Measurements from ENCODE around the gene KCTD1.
"Not testable (repeated sequence)": the region's sequence is repeated elsewhere in the genome, so short reads cannot be mapped to it uniquely, and the experiment has no call there.

KCTD1 gene

GRCh38 chr18:26455639-26456038, 92.7 kb downstream of the KCTD1 start:
- no peak for DNase-seq

DNA sequence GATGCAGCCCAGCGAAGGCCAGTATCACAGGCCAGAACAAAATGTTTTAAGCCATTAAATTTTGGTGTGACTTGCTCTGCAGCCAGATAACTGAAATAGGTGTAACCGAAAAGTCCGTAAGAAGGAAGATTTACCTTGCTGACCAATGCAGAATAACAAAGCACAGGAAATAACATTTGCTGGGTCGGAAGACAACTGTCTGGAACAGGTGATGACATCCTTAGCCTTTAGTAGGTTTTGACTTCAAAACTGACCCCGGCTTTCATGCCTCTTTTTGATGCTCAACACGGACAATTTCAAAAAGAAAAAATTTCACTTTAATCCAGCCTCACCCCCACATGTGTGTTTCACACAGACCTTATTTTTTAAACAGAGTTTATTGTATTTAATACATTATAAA, 93.7 kb downstream of the KCTD1 start:
- no peak for DNase-seq

- no peak for DNase-seq
Measured at GRCh38 chr18:26454192-26454591, 94.2 kb downstream of the KCTD1 start.

DNA sequence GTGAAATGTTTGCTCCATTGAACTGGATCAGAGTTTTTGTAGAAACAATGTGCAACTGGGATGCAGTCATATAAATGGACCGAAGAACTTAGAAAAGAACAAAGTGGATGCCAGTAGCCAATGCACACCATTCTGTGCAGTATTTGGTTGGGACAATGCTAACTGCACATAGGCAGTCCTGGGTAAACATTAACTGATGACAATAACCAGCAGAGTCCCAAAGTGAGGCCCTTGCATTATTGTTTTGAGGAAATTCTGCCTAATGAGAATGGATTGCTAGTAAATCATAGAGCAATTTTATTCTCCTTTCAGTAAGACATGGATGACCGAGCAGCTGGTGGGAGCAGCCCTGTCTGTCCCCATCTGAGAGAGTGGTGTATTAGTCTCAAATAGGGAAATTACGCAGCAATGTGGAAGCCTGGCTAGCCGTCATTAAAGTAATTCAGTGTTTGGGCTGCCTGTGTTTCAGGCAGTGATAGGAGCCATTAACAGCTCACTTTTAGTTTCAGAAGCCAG, 94.9 kb downstream of the KCTD1 start:
- no peak for DNase-seq

- DNase-seq: no peak
Measured at GRCh38 chr18:26450989-26451682, 97.2 kb downstream of the KCTD1 start.

DNA sequence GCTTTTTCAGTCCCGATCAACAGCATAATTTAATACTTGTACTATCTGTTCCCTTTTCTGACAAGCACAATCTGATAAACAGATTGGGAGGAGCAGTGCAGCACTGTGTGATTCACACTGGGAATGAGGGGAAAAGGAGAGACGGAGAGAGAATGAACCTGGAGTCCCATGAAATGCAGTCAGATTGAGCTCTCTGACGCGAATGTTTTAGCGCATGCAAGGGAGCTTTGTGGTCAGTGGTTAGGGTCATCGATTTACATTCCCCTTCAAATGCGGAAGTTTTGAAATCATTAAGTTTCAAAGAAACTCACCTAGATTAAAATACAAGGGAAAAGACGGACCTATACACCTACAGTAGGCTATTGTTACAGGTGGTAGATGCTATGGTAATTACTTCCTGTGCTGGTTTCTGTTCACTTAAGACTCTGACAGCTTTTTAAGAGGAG, 99.6 kb downstream of the KCTD1 start:
- DNase-seq: no peak

DNA sequence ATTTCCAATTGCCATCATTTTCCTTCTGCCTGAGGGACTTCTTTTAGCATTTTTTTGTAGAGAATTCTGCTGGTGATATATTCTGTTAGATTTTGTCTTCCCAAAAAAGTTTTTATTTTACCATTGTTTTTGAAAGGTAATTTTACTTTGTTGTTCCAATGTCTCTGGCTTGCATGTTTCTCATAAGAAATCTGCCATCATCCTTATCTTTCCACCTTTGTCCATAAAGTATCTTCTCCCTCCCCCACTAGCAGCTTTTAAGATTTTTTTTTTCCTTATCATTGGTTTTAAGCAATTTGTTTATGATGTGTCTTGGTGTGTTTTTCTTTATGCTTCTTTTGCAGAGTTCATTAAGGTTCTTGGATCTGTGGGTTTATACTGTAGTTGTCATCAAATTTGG, 104.5 kb downstream of the KCTD1 start:
- DNase-seq: no peak

- no peak for DNase-seq
Measured at GRCh38 chr18:26442126-26442525, 106.2 kb downstream of the KCTD1 start.

GRCh38 chr18:26440644-26441043, 107.7 kb downstream of the KCTD1 start:
- DNase-seq: no peak

GRCh38 chr18:26439537-26439936, 108.8 kb downstream of the KCTD1 start:
- DNase-seq: no peak

GRCh38 chr18:26438980-26439379, 109.4 kb downstream of the KCTD1 start:
- DNase-seq: no peak

DNA sequence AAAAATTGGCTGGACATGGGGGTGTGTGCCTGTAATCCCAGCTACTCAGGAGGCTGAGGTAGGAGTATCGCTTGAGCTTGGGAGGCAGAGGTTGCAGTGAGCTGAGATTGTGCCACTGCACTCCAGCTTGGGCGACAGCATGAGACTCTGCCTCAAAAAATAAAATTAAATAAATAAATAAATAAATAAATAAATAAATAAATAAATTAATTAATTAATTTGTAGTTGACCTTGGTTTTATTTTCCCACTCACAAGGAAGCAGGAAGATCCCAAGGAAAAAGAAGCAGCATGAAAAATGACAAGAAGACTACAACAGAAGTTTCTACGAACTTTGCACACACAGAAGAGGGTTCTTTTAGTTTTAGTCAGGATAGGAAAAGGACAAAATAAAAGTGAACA, 110.7 kb downstream of the KCTD1 start:
- not testable (repeated sequence) for DNase-seq

DNA sequence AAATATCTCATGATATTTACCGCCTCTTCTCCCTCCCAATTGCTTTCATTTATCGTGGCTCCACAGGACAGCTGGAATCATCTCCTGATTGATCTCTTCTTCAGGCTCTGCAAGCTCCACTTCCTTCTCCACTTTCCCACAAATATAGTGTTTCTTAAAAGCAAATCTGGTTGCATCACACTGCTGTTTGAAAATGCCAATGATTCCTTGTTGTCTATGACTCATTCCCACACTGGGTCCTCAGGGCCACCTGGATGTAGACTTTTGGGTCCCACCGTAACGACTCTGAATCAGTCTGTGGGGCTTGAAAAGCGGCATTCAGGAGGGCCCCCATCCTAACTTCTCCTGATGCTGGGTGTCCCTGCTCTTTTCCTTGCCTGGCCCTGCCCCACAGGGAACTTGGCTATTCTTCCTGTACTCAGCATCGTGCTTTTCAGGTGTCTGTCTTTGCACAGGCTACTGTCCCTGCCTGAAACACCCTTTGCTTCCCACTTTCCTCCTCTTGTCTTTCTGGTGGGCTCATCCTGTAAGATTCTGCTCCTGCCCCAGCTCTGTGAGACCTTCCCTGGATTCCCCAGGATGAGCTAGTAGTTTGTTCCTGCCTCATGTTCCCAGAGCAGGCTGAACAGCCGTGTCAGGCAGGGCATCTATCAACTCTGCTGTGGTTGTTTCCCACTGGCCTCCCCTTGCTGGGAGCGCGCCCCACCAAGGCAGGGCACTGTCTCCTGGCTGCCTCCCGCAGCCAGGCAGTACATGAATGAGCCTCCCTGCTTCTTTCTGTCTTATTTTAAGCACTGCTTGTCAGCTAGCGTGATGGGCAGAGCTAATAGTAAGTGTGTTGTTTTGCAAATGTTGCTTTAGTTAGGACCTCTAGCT, 111.9 kb downstream of the KCTD1 start:
- DNase-seq: no peak

- DNase-seq: no peak
Measured at GRCh38 chr18:26435415-26436095, 112.8 kb downstream of the KCTD1 start.

DNA sequence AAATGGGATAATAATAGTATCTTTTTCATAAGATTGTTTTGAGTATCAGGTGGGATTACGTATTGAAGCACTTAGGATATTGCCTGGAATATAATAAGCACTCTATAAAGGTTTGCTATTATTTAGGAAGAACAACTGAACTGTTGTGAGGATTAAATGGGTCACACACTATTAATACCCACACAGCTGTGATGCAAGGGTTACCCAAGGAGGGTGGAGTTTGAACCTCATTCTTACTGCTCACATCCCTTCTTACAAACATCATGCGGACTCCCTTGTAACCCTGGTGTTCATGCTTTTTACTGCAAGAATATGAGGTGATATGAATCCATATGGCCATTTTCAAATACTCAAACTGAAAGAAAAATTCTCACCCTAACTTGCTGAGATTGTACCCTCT, 113.5 kb downstream of the KCTD1 start:
- DNase-seq: no peak

- no peak for DNase-seq
Measured at GRCh38 chr18:26432651-26433424, 115.5 kb downstream of the KCTD1 start.

DNA sequence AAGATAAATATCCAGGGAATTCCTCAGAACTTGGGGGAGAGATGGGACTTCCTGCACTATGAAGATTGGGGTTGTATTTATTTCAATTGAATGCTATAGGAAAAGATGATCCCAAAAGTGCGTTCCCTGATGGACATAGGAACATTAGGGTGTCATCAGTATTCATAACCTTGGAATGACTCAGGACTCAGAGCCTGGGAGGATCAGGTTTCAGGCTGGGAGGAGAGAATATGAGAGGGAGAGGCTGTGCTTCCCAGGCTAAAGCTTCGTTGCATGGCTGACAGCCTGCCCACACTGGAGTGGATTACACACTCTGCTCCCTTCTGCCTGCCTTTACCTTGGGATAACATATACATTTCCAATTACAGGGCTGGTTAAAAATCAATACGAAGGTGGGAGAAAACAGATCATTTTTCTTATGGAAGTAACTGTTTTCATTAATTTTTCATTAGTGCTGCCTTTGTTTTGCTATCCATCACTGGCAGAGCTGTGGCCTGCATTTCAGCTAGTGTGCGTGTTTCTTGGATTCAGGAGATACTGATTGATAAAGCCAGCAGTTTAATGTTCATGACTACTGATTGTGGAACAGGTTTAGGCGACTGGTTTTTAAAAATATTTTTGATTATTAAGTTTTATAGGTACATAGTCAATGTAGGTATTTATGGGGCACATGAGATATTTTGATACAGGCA, 118.7 kb downstream of the KCTD1 start:
- DNase-seq: peak; percentile 36

- DNase-seq: no peak
Measured at GRCh38 chr18:26425148-26425531, 123.2 kb downstream of the KCTD1 start.

GRCh38 chr18:26424428-26425147, 123.8 kb downstream of the KCTD1 start:
- DNase-seq: no peak

DNA sequence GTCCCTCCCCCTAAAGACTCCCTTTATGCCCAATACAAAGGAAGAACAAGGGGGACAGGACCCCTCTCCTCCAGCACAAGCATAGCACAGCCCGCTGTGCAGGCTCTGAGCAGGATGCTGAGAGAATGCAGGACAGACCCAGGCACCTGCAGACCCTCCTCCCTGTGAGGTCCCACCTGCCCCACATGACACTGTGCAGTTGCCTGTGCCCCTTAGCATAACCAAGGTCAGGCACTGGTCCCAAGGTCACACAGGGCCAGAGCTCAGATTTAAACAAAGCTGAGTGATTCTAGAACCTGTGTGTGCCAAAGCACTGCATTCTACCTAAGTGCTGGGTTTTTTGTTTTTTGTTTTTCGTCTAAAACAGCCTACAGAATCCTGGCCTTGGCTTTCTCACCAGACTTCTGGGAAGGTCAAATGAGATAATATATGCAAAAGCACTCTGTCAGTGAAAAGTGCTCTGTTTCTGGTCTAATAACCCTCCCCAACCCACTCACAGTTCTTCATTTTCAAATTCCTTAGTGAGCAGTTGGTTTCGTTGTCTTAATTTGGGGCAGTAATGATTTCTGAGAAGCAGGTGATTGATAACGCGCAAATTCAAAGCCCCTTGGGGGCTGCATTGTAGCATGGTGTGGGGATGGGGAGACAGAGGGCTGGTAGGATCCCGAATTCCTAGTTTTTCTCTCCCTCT, 125.7 kb downstream of the KCTD1 start:
- no peak for DNase-seq

- no peak for DNase-seq
Measured at GRCh38 chr18:26421931-26422330, 126.4 kb downstream of the KCTD1 start.

Data from NCI-H2029 (cell line).